ENCODE results near the gene PDP2. TPM values are rescaled to one million over a fixed set of nuclear protein-coding genes. Genes with fewer than 3 reads are reported as not detected.

Gene PDP2
- total RNA-seq, 1 donor from 2014 or later, result 2.8 TPM

GRCh38 chr16:66853261-66854139, 26.8 kb upstream of the PDP2 start:
- no peak for DNase-seq
- Histone ChIP-seq H3K4me1 (no peaks in the 10 kb centered on the region), H3K4me3 (no peak overlapping the region), H3K36me3 (no peaks in the 10 kb centered on the region), H3K27ac (replicated peaks) (no peak overlapping the region), H3K27me3 (ENCODE audit: low read depth) (peaks cover 7% of the 10 kb centered on the region), H3K9me3 (replicated peaks) (no peaks in the 10 kb centered on the region)
- intact Hi-C loops (cut with micrococcal nuclease), result no loop called here
- TF ChIP-seq CTCF (IDR thresholded peaks at IDR 0.05; ENCODE audit: borderline replicate concordance), result no peak

- DNase-seq, result no peak
- Histone ChIP-seq H3K4me3 (no peak overlapping the region), H3K9me3 (replicated peaks) (no peaks in the 10 kb centered on the region), H3K27me3 (ENCODE audit: low read depth) (no peaks in the 10 kb centered on the region), H3K27ac (replicated peaks) (no peak overlapping the region), H3K36me3 (no peaks in the 10 kb centered on the region), H3K4me1 (peaks cover 12% of the 10 kb centered on the region)
- intact Hi-C loops (cut with micrococcal nuclease), result no loop called here
- no peak for TF ChIP-seq CTCF (IDR thresholded peaks at IDR 0.05; ENCODE audit: borderline replicate concordance)
Measured at GRCh38 chr16:66856184-66856730, 24.1 kb upstream of the PDP2 start.

- Histone ChIP-seq H3K4me1 (peaks cover 12% of the 10 kb centered on the region), H3K27me3 (ENCODE audit: low read depth) (no peaks in the 10 kb centered on the region), H3K9me3 (replicated peaks) (no peaks in the 10 kb centered on the region), H3K36me3 (no peaks in the 10 kb centered on the region), H3K27ac (replicated peaks) (no peak overlapping the region), H3K4me3 (no peak overlapping the region)
- intact Hi-C loops (cut with micrococcal nuclease), result no loop called here
- DNase-seq, result no peak
- no peak for TF ChIP-seq CTCF (IDR thresholded peaks at IDR 0.05; ENCODE audit: borderline replicate concordance)
Measured at GRCh38 chr16:66856801-66857200, 23.5 kb upstream of the PDP2 start.

GRCh38 chr16:66857437-66857836, 22.9 kb upstream of the PDP2 start:
- no peak for DNase-seq
- Histone ChIP-seq H3K36me3 (no peaks in the 10 kb centered on the region), H3K27me3 (ENCODE audit: low read depth) (no peaks in the 10 kb centered on the region), H3K4me3 (no peak overlapping the region), H3K4me1 (peaks cover 12% of the 10 kb centered on the region), H3K9me3 (replicated peaks) (no peaks in the 10 kb centered on the region), H3K27ac (replicated peaks) (no peak overlapping the region)
- no peak for TF ChIP-seq CTCF (IDR thresholded peaks at IDR 0.05; ENCODE audit: borderline replicate concordance)
- intact Hi-C loops (cut with micrococcal nuclease), result no loop called here

- intact Hi-C loops (cut with micrococcal nuclease), result no loop called here
- H3K27ac ChIP-seq (replicated peaks), result peak overlapping the region; percentile 8
Measured at GRCh38 chr16:66858740-66859396, 21.4 kb upstream of the PDP2 start.

More at GRCh38 chr16:66858740-66859396, 21.4 kb upstream of the PDP2 start:
- H3K9me3 ChIP-seq (replicated peaks), result no peaks in the 10 kb centered on the region
- no peaks in the 10 kb centered on the region for H3K27me3 ChIP-seq (ENCODE audit: low read depth)
- H3K4me3 ChIP-seq, result no peak overlapping the region
- peak; percentile 71 for DNase-seq
- peaks cover 12% of the 10 kb centered on the region for H3K4me1 ChIP-seq
- H3K36me3 ChIP-seq, result no peaks in the 10 kb centered on the region
- TF ChIP-seq CTCF (IDR thresholded peaks at IDR 0.05; ENCODE audit: borderline replicate concordance), result no peak
